PC-9 (cell line): ENCODE results near the gene STAG1. TPM values are rescaled to one million over a fixed set of nuclear protein-coding genes. Genes with fewer than 3 reads are reported as not detected.

ENCODE experiments used
- BruUV-seq: library from RNA; stranded (reverse); fragments of 400-500 nt; replicated peaks from 2 replicates; lab custom pipeline; 2021; lab: Mats Ljungman, UMichigan
- CTCF ChIA-PET: fragments of 300-600 bp; sonication (Branson Sonifier 250); formaldehyde crosslinking; loops from one replicate; lab custom pipeline; 2022; ENCODE audit warnings: antibody characterized with exemption; lab: Charles Lee
- POLR2A ChIA-PET: fragments of 300-600 bp; sonication (Branson Sonifier 250); formaldehyde crosslinking; loops from one replicate; lab custom pipeline; 2022; ENCODE audit warnings: antibody characterized with exemption; ENCODE audit not compliant: unreplicated experiment; lab: Charles Lee
- DNase-seq, 2 experiments: peaks; one replicate each; pipeline versions ENCODE4 v3.0.0 to v3.0.0-alpha.2; 2015 to 2022; ENCODE audit warnings: mixed read lengths in 1 of 2
- H2AFZ ChIP-seq: fragments of 200-600 bp; sonication (generic); 2 replicates; pipeline ENCODE4 v1.8.1; 2017; ENCODE audit warnings: antibody characterized with exemption
- H3F3A ChIP-seq: fragments of 200-600 bp; sonication (generic); 2 replicates; pipeline ENCODE4 v1.8.1; 2017; ENCODE audit warnings: antibody characterized with exemption, mild to moderate bottlenecking, low read depth; ENCODE audit not compliant: insufficient read depth
- H3K27ac ChIP-seq: fragments of 200-600 bp; sonication (generic); 2 replicates; pipeline ENCODE4 v1.6.1; 2016; ENCODE audit warnings: mixed run types
- H3K27me3 ChIP-seq: fragments of 200-600 bp; sonication (generic); 2 replicates; pipeline ENCODE4 v1.6.1; 2016; ENCODE audit warnings: low read depth, mixed run types; ENCODE audit not compliant: insufficient read depth
- H3K36me3 ChIP-seq: fragments of 200-600 bp; sonication (generic); 2 replicates; pipeline ENCODE4 v1.6.1; 2016; ENCODE audit warnings: low read depth, mixed run types
- H3K4me1 ChIP-seq: fragments of 200-600 bp; sonication (generic); replicated peaks from 2 replicates; pipeline ENCODE4 v1.6.1; 2016; ENCODE audit warnings: mixed run types; ENCODE audit not compliant: insufficient read depth
- H3K4me2 ChIP-seq: fragments of 200-600 bp; sonication (generic); 2 replicates; pipeline ENCODE4 v1.6.1; 2017; ENCODE audit warnings: mixed run types
- H3K4me3 ChIP-seq: fragments of 200-600 bp; sonication (generic); 2 replicates; pipeline ENCODE4 v1.6.1; 2016; ENCODE audit warnings: mixed run types
- H3K79me2 ChIP-seq: fragments of 200-600 bp; sonication (generic); 2 replicates; pipeline ENCODE4 v1.6.1; 2017; ENCODE audit warnings: low read depth, mixed run types
- H3K9me2 ChIP-seq: fragments of 200-600 bp; sonication (generic); 2 replicates; pipeline ENCODE4 v1.8.1; 2017; ENCODE audit warnings: mild to moderate bottlenecking; ENCODE audit not compliant: insufficient read depth
- H3K9me3 ChIP-seq: fragments of 200-600 bp; sonication (generic); 2 replicates; pipeline ENCODE4 v1.8.1; 2016; ENCODE audit warnings: low read depth; ENCODE audit not compliant: insufficient read depth
- H4K20me1 ChIP-seq: fragments of 200-600 bp; sonication (generic); 2 replicates; pipeline ENCODE4 v1.8.1; 2017; ENCODE audit not compliant: insufficient read depth
- EZH2 ChIP-seq: fragments of 200-600 bp; sonication (generic); IDR thresholded peaks from 2 replicates; pipeline ENCODE4 v1.8.0; 2017; ENCODE audit warnings: antibody characterized with exemption, low read depth
- intact Hi-C: fragments of 100-400 bp; cut with micrococcal nuclease; formaldehyde crosslinking; loops from one replicate; pipeline ENCODE4 v1.10.0; 2022; ENCODE audit not compliant: unreplicated experiment
- total RNA-seq: library from RNA; stranded (reverse); gene quantifications from 2 replicates; pipeline ENCODE4 v1.2.3, GENCODE V29; 2021
- TF ChIP-seq, protein P1 (sequence below): fragments of 200-600 bp; sonication (generic); conservative IDR thresholded peaks from 2 replicates; pipeline ENCODE4 v1.6.1; 2017; ENCODE audit warnings: mixed run types, antibody characterized with exemption, mild to moderate bottlenecking, moderate library complexity

The STAG1 gene
- total RNA-seq, 1 experiment from 2014 or later, result 39.3 TPM

DNA sequence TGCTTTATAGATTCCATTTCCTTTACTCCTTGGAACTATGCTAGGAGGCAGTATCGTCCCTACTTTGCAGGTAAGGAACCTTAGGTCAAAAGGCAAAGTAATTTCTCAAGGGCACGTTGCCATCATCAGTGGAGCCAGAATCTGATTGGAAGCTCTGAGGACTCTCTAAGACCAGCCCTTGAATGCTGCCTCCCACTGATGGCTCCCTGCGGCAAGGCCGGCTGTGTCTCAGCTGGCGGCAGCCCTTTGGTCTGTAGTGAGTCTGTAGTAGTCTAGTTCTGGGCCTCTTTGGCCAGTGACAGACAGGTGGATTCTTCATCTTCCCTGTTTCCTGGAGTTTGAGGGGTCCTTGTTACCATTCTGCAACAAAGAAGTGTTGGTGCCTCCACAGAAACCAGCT is 425.9 kb downstream of the STAG1 start:
- no peaks in the 10 kb centered on the region for H3K79me2 ChIP-seq
- H3K27ac ChIP-seq, result no peak overlapping the region
- no peaks in the 10 kb centered on the region for H4K20me1 ChIP-seq
- intact Hi-C loops, result no loop called here
- no peak overlapping the region for H3K4me2 ChIP-seq
- H3K36me3 ChIP-seq, result 0 out of 2 replicates have a peak, but pooled peaks cover 3% of the 10 kb centered on the region
- H3F3A ChIP-seq, result no peaks in the 10 kb centered on the region
- H3K4me1 ChIP-seq, result no peaks in the 10 kb centered on the region
- peaks cover 14% of the 10 kb centered on the region for H3K9me3 ChIP-seq
- BruUV-seq, result no TSS peak
- ChIA-PET POLR2A (no interaction called here), CTCF (no interaction called here)
- H3K9me2 ChIP-seq, result no peaks in the 10 kb centered on the region
- no peak overlapping the region for H3K4me3 ChIP-seq
- TF ChIP-seq, protein P1, sequence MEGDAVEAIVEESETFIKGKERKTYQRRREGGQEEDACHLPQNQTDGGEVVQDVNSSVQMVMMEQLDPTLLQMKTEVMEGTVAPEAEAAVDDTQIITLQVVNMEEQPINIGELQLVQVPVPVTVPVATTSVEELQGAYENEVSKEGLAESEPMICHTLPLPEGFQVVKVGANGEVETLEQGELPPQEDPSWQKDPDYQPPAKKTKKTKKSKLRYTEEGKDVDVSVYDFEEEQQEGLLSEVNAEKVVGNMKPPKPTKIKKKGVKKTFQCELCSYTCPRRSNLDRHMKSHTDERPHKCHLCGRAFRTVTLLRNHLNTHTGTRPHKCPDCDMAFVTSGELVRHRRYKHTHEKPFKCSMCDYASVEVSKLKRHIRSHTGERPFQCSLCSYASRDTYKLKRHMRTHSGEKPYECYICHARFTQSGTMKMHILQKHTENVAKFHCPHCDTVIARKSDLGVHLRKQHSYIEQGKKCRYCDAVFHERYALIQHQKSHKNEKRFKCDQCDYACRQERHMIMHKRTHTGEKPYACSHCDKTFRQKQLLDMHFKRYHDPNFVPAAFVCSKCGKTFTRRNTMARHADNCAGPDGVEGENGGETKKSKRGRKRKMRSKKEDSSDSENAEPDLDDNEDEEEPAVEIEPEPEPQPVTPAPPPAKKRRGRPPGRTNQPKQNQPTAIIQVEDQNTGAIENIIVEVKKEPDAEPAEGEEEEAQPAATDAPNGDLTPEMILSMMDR, result no peak
- TF ChIP-seq EZH2, result no peak
- no peak for DNase-seq
- no peak overlapping the region for H2AFZ ChIP-seq
- H3K27me3 ChIP-seq, result no peaks in the 10 kb centered on the region

DNA sequence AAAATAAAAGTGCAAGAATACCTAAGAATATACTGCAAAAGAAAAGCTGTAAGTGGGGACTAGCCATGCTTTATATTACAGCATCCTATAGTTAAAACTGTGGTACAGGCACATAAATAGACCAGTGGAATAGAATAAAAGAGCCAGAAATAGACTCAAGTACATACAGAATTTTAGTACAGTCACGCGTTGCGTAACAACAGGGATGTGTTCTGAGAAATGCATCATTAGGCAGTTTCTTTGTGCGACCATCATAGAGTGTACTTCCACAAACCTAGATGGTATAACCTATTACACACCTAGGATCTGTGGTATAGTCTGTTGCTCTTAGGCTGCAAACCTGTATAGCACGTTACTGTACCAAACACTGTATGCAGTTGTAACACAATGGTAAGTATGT is 440.2 kb downstream of the STAG1 start:
- Histone ChIP-seq H3K27ac (no peak overlapping the region), H3K27me3 (no peaks in the 10 kb centered on the region), H3K9me3 (no peaks in the 10 kb centered on the region), H3K4me1 (no peaks in the 10 kb centered on the region), H3K9me2 (no peaks in the 10 kb centered on the region), H3K36me3 (no peaks in the 10 kb centered on the region), H3K4me2 (no peak overlapping the region), H3K79me2 (no peaks in the 10 kb centered on the region), H3F3A (no peaks in the 10 kb centered on the region), H3K4me3 (no peak overlapping the region), H4K20me1 (no peaks in the 10 kb centered on the region), H2AFZ (no peak overlapping the region)
- CTCF ChIA-PET, result interaction anchor here (0.6 kb wide), 1 partner anchor 1245 kb away, joined by 5 read pairs; no protein-coding TSS in a partner anchor
- no TSS peak for BruUV-seq
- DNase-seq, result no peak
- POLR2A ChIA-PET, result no interaction called here
- TF ChIP-seq, protein P1, result no peak
- no peak for TF ChIP-seq EZH2
- intact Hi-C loops, result no loop called here

DNA sequence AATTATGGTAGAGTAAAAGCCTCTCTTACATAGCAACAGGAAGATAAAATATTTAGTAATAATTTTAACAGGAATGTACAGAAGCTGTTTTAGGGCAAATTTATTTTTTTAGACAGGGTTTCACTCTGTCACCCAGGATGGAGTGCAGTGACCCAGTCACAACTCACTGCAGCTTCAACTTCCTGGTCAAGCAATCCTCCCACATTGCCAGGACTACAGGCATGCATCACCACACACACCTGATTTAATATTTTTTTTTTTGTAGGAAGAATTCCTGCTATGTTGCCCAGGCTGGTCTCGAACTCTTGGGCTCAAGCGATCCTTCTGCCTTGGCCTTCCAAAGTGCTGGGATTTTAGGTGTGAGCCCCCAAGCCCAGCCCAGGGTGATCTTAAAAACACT is 440.9 kb downstream of the STAG1 start:
- no peak for DNase-seq
- no peaks in the 10 kb centered on the region for H3K9me3 ChIP-seq
- CTCF ChIA-PET, result interaction anchor here (0.6 kb wide), 1 partner anchor 1244 kb away, joined by 5 read pairs; no protein-coding TSS in a partner anchor

More for the DNA sequence above, 440.9 kb downstream of the STAG1 start:
- Histone ChIP-seq H3K4me1 (no peaks in the 10 kb centered on the region), H3K27me3 (no peaks in the 10 kb centered on the region), H3K4me2 (no peak overlapping the region), H3F3A (no peaks in the 10 kb centered on the region), H3K9me2 (no peaks in the 10 kb centered on the region), H3K36me3 (no peaks in the 10 kb centered on the region), H4K20me1 (no peaks in the 10 kb centered on the region), H2AFZ (no peak overlapping the region), H3K27ac (no peak overlapping the region), H3K4me3 (no peak overlapping the region), H3K79me2 (no peaks in the 10 kb centered on the region)
- TF ChIP-seq EZH2, result no peak
- TF ChIP-seq, protein P1, result no peak
- POLR2A ChIA-PET, result interaction anchor here (1.1 kb wide), 1 partner anchor 99 kb away, joined by 3 read pairs; no protein-coding TSS in a partner anchor
- intact Hi-C loops, result no loop called here
- no TSS peak for BruUV-seq
